GM12878 (cell line): Measurements from ENCODE around the gene KIF20B. TPM values are rescaled to one million over a fixed set of nuclear protein-coding genes. Genes with fewer than 3 reads are reported as not detected.

Experiments
- ATAC-seq: fragments of 200-7000 bp; cut with Tn5 transposase; 3 replicates; pipeline ENCODE4 v1.9.1; 2020; ENCODE audit warnings: mild to moderate bottlenecking, moderate library complexity
- BruUV-seq: library from RNA; stranded (reverse); fragments of 400-500 nt; replicated peaks from 2 replicates; lab custom pipeline; 2021; lab: Mats Ljungman, UMichigan
- CTCF ChIA-PET: fragments of 300-600 bp; sonication (Branson Sonifier 250); formaldehyde crosslinking; extraction: SDS; loops from one replicate; lab custom pipeline; 2021; ENCODE audit warnings: inconsistent platforms; lab: Yijun Ruan, JAX
- POLR2A ChIA-PET: fragments of 350-600 bp; formaldehyde crosslinking; extraction: SDS; loops from one replicate; lab custom pipeline; 2021; ENCODE audit warnings: inconsistent platforms; lab: Charles Lee
- RAD21 ChIA-PET: fragments of 300-600 bp; sonication (Branson Sonifier 250); formaldehyde crosslinking; loops from one replicate; lab custom pipeline; 2023; ENCODE audit warnings: antibody characterized with exemption; ENCODE audit not compliant: unreplicated experiment; lab: Charles Lee
- SMC1A ChIA-PET: fragments of 300-600 bp; sonication (Branson Sonifier 250); formaldehyde crosslinking; loops from one replicate; lab custom pipeline; 2023; ENCODE audit not compliant: unreplicated experiment, uncharacterized antibody; lab: Charles Lee
- DNase-seq: peaks from one replicate; pipeline ENCODE4 v3.0.0-alpha.2; 2011; ENCODE audit warnings: low read depth, low spot score
- FAIRE-seq: peaks from 3 replicates; lab custom pipeline; 2011; peaks lifted over from hg19 to GRCh38; lab: Jason Lieb, UNC
- H2AFZ ChIP-seq: 2 replicates; pipeline ENCODE4 v1.6.0; 2011; ENCODE audit warnings: low read depth, low read length, control low read depth; ENCODE audit not compliant: control insufficient read depth
- H3K27ac ChIP-seq: 2 replicates; pipeline ENCODE4 v1.5.1; 2011; ENCODE audit warnings: control low read depth; ENCODE audit not compliant: control insufficient read depth, insufficient read depth
- H3K27me3 ChIP-seq, 2 experiments: replicated peaks in 1 of 2; 2 replicates each; pipeline versions ENCODE4 v1.6.0 to v1.6.1; 2011; ENCODE audit warnings: low read length in 1 of 2; ENCODE audit not compliant: control insufficient read depth in 2 of 2, insufficient read depth in 2 of 2
- H3K36me3 ChIP-seq, 2 experiments: 2 replicates each; pipeline ENCODE4 v1.5.1; 2011; ENCODE audit warnings: low read length in 1 of 2; ENCODE audit not compliant: control insufficient read depth in 2 of 2, insufficient read depth in 2 of 2
- H3K4me1 ChIP-seq: 2 replicates; pipeline ENCODE4 v1.6.1; 2011; ENCODE audit warnings: mild to moderate bottlenecking, low read length, moderate library complexity, mixed read lengths; ENCODE audit not compliant: control insufficient read depth, insufficient read depth
- H3K4me2 ChIP-seq: 2 replicates; pipeline ENCODE4 v1.6.0; 2011; ENCODE audit warnings: control low read depth; ENCODE audit not compliant: control insufficient read depth, insufficient read depth
- H3K4me3 ChIP-seq: fragments of 200-600 bp; sonication (generic); 2 replicates; pipeline ENCODE4 v1.5.1; 2016
- H3K79me2 ChIP-seq: 2 replicates; pipeline ENCODE4 v1.6.0; 2011; ENCODE audit warnings: low read length; ENCODE audit not compliant: control insufficient read depth, insufficient read depth
- H3K9ac ChIP-seq: 2 replicates; pipeline ENCODE4 v1.8.0; 2011; ENCODE audit warnings: low read length, control low read depth, mixed read lengths; ENCODE audit not compliant: control insufficient read depth, insufficient read depth
- H3K9me3 ChIP-seq: replicated peaks from 3 replicates; pipeline ENCODE4 v1.5.1; 2011; ENCODE audit warnings: mild to moderate bottlenecking, low read length; ENCODE audit not compliant: control insufficient read depth, insufficient read depth
- H4K20me1 ChIP-seq: 2 replicates; pipeline ENCODE4 v1.6.0; 2011; ENCODE audit not compliant: control insufficient read depth, insufficient read depth
- BCL11A ChIP-seq: IDR thresholded peaks from 2 replicates; pipeline ENCODE4 v1.6.1; 2011; ENCODE audit warnings: low read depth, low read length
- CREB1 ChIP-seq: IDR thresholded peaks from 2 replicates; pipeline ENCODE4 v1.6.1; 2012; ENCODE audit warnings: low read depth, mild to moderate bottlenecking, inconsistent platforms
- EP300 ChIP-seq, 2 experiments: fragments of 150-350 bp in 1 of 2; IDR thresholded peaks; 2 replicates each; pipeline ENCODE4 v1.6.1; 2011 to 2012; ENCODE audit warnings: low read depth in 2 of 2, low read length in 2 of 2, borderline replicate concordance in 1 of 2, improper control_type of control experiment in 1 of 2, inconsistent platforms in 1 of 2; ENCODE audit not compliant: control insufficient read depth in 1 of 2
- ESRRA ChIP-seq: IDR thresholded peaks from 2 replicates; pipeline ENCODE4 v1.6.1; 2012; ENCODE audit warnings: mild to moderate bottlenecking, low read length, improper control_type of control experiment
- EZH2 ChIP-seq: IDR thresholded peaks from 2 replicates; pipeline ENCODE4 v1.6.1; 2012; ENCODE audit warnings: low read depth, mild to moderate bottlenecking, control low read depth, inconsistent platforms, low read length, borderline replicate concordance; ENCODE audit not compliant: control insufficient read depth
- FOXM1 ChIP-seq: IDR thresholded peaks from 2 replicates; pipeline ENCODE4 v1.6.1; 2012; ENCODE audit warnings: low read depth, mild to moderate bottlenecking, inconsistent platforms, low read length, moderate library complexity
- JUNB ChIP-seq: IDR thresholded peaks from 2 replicates; pipeline ENCODE4 v1.6.1; 2016; ENCODE audit warnings: antibody characterized with exemption, mild to moderate bottlenecking
- MEF2B ChIP-seq: fragments of 450-650 bp; IDR thresholded peaks from 2 replicates; pipeline ENCODE4 v1.6.1; 2018; ENCODE audit warnings: mild to moderate bottlenecking, moderate library complexity; ENCODE audit not compliant: partially characterized antibody, poor library complexity, severe bottlenecking
- MTA2 ChIP-seq: fragments of 450-650 bp; IDR thresholded peaks from 2 replicates; pipeline ENCODE4 v1.6.1; 2016; ENCODE audit warnings: low read depth, mild to moderate bottlenecking, moderate library complexity
- NFIC ChIP-seq: IDR thresholded peaks from 2 replicates; pipeline ENCODE4 v1.6.1; 2012; ENCODE audit warnings: low read depth, mild to moderate bottlenecking, inconsistent platforms, low read length, moderate library complexity
- NFXL1 ChIP-seq: fragments of 450-650 bp; IDR thresholded peaks from 2 replicates; pipeline ENCODE4 v1.6.1; 2017; ENCODE audit warnings: antibody characterized with exemption, mild to moderate bottlenecking, borderline replicate concordance
- POLR2AphosphoS2 ChIP-seq: IDR thresholded peaks from 2 replicates; pipeline ENCODE4 v1.6.1; 2011; ENCODE audit warnings: low read depth, mild to moderate bottlenecking, low read length, improper control_type of control experiment, moderate library complexity
- RFX5 ChIP-seq: IDR thresholded peaks from 2 replicates; pipeline ENCODE4 v1.6.1; 2011; ENCODE audit warnings: low read depth, low read length, improper control_type of control experiment
- TCF3 ChIP-seq: IDR thresholded peaks from 2 replicates; pipeline ENCODE4 v1.6.1; 2012; ENCODE audit warnings: low read depth, mild to moderate bottlenecking, low read length, borderline replicate concordance; ENCODE audit not compliant: insufficient read depth
- ZBTB33 ChIP-seq: fragments of 450-650 bp; IDR thresholded peaks from 2 replicates; pipeline ENCODE4 v1.6.1; 2017; ENCODE audit warnings: mild to moderate bottlenecking
- WGBS: methylation state at CpG from one replicate; pipeline ENCODE4 v1.1.6; 2016; ENCODE audit warnings: low lambda C conversion rate; ENCODE audit not compliant: insufficient replicate concordance, insufficient coverage; ENCODE audit errors: missing lambda C conversion rate; 5-methylcytosine and 5-hydroxymethylcytosine counted together
- in situ Hi-C: fragments of 300-500 bp; cut with MboI; formaldehyde crosslinking; loops from 9 replicates; pipeline ENCODE4 v1.14.3; 2018; ENCODE audit warnings: mixed read lengths
- intact Hi-C: fragments of 100-400 bp; cut with micrococcal nuclease; formaldehyde crosslinking; loops from one replicate; pipeline ENCODE4 v1.14.2; 2022; ENCODE audit not compliant: unreplicated experiment
- polyA plus RNA-seq, 11 experiments: library from polyadenylated mRNA; depleted of rRNA in 4 of 11; unstranded in 6 of 11; stranded (reverse) in 5 of 11; fragments of >200 nt; fragmentation: Nextera tagmentation in 4 of 11; fragmentation: Illumina TruSeq in 1 of 11; extraction: Ambion mirVana in 4 of 11; extraction: Trizol in 1 of 11; gene quantifications; 1 replicate in 1 of 11; 2 replicates in 10 of 11; pipeline versions ENCODE4 v1.2.1 to v1.2.3, GENCODE V29; 2011 to 2016; ENCODE audit warnings: inconsistent platforms in 2 of 11, missing spikeins in 2 of 11, low read depth in 1 of 11
- total RNA-seq, 4 experiments: library from RNA; depleted of rRNA in 3 of 4; stranded (reverse); fragments of >200 nt in 3 of 4; fragmentation: Illumina TruSeq in 1 of 4; extraction: Trizol in 1 of 4; gene quantifications; 2 replicates each; pipeline versions ENCODE4 v1.2.1 to v1.2.3, GENCODE V29; 2013 to 2021
- TF ChIP-seq, protein P1 (sequence below): IDR thresholded peaks from 2 replicates; pipeline ENCODE4 v1.6.1; 2012; ENCODE audit warnings: low read depth, low read length, improper control_type of control experiment
- TF ChIP-seq, protein P2 (sequence below): IDR thresholded peaks from 2 replicates; pipeline ENCODE4 v1.6.1; 2011; ENCODE audit warnings: low read depth, mild to moderate bottlenecking, low read length, moderate library complexity, borderline replicate concordance; ENCODE audit errors: extremely low read depth

KIF20B gene
- total and polyA plus RNA-seq, 10 of the 15 experiments (the other 5 are each of a cell fraction or from before 2014, with no cell fraction given): 15.6 to 67.7 (median 44.3) TPM

- FAIRE-seq (no peak), ATAC-seq (no peak), DNase-seq (no peak)
- WGBS: 21% methylated on average over 2 of the region's 2 CpGs
- Histone ChIP-seq H3K4me2 (no peak overlapping the region), H3K36me3 (no peaks in the 10 kb centered on the region), H3K27me3 (no peaks in the 10 kb centered on the region), H2AFZ (no peak overlapping the region), H3K9me3 (no peaks in the 10 kb centered on the region), H3K79me2 (no peaks in the 10 kb centered on the region), H3K4me1 (no peaks in the 10 kb centered on the region), H3K9ac (no peak overlapping the region), H3K27ac (no peak overlapping the region), H4K20me1 (no peaks in the 10 kb centered on the region), H3K4me3 (no peak overlapping the region)
- ChIA-PET RAD21 (no interaction called here), POLR2A (no interaction called here), CTCF (interaction anchor here (1.6 kb wide), 1 partner anchor 351 kb away, joined by 3 read pairs; no protein-coding TSS in a partner anchor), SMC1A (interaction anchor here (1.1 to 1.4 kb wide), 2 partner anchors 13 to 956 kb away, joined by 3 read pairs; no protein-coding TSS in a partner anchor)
- BruUV-seq: no TSS peak
- intact Hi-C loops: loop anchor here (2.0 to 10.0 kb wide), 6 partner anchors 367 to 1071 kb away; no protein-coding TSS in a partner anchor
- in situ Hi-C loops: loop anchor here (5.0 to 10.0 kb wide), 3 partner anchors 345 to 1075 kb away; no protein-coding TSS in a partner anchor
- TF ChIP-seq NFXL1 (no peak), MTA2 (no peak), BCL11A (no peak), JUNB (no peak), RFX5 (no peak), EZH2 (no peak), FOXM1 (no peak), CREB1 (no peak), EP300 (IDR thresholded peaks at IDR 0.05; ENCODE audit: borderline replicate concordance in 1 of 2, control insufficient read depth in 1 of 2, low read depth in 2 of 2, low read length in 2 of 2) (no peak), NFIC (no peak), ZBTB33 (no peak), POLR2AphosphoS2 (no peak), MEF2B (no peak), ESRRA (no peak), TCF3 (no peak)
- TF ChIP-seq, protein P1, sequence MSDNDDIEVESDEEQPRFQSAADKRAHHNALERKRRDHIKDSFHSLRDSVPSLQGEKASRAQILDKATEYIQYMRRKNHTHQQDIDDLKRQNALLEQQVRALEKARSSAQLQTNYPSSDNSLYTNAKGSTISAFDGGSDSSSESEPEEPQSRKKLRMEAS: no peak
- TF ChIP-seq, protein P2, sequence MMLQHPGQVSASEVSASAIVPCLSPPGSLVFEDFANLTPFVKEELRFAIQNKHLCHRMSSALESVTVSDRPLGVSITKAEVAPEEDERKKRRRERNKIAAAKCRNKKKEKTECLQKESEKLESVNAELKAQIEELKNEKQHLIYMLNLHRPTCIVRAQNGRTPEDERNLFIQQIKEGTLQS: no peak
These were observed 90.8 kb downstream of the KIF20B start for GRCh38 chr10:89792187-89792586.
